ENCODE measurements around the gene HOXD3. TPM values are rescaled to one million over a fixed set of nuclear protein-coding genes. Genes with fewer than 3 reads are reported as not detected.

The HOXD3 gene
- total RNA-seq, 6 donors from 2014 or later: 0.49 to 0.57 (median 0.49) TPM; not detected in 3

DNA sequence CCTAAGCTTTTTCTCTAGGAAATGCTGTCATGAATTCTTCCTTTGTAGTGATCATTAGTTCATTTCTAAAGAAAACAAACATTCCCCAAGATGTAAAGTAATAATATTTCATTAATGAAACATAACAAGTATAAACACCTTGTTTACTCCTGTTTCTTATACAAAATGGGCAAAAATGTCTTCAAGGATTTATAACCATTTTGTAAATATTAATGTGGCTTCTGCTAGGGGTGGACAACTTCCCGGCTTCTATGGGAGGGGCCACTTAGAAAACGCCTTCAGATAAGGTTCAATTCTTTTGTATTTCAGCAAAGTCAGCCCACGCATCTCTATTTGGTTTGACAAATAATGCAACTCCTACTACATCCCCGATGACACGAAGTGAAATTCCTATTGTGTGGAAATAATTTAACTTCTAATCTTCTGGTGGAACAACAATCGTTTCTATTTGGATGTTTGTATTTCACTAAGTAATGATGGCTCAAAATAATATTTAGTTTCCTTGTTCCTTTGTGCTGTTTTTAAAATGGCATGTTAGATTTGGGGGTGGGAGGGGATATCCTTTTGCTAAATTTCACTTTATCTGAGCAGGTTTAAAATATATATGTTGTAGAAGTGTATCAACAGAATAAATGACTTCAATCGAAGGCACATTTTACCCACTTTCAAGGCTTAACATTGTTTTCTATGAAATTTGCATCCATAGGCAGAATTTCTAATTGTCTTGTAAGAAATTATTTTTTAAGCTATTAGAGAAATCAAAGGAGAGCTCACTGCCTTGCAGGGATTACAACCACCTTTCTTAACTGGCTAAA, 16.7 kb downstream of the HOXD3 start:
- no peaks in the 10 kb centered on the region for H3K9me3 ChIP-seq
- DNase-seq (no peak), ATAC-seq (ENCODE audit: low FRiP score in 2 of 2) (no peak)
- no peaks in the 10 kb centered on the region for H3K36me3 ChIP-seq
- peaks cover 0 to 39% (median 18%) of the 10 kb centered on the region in 4 donors for H3K27me3 ChIP-seq
- TF ChIP-seq POLR2A (IDR thresholded peaks at IDR 0.05) (no peak), EP300 (IDR thresholded peaks at IDR 0.05) (no peak), POLR2AphosphoS5 (IDR thresholded peaks at IDR 0.05) (no peak)
- TF ChIP-seq, protein P1, sequence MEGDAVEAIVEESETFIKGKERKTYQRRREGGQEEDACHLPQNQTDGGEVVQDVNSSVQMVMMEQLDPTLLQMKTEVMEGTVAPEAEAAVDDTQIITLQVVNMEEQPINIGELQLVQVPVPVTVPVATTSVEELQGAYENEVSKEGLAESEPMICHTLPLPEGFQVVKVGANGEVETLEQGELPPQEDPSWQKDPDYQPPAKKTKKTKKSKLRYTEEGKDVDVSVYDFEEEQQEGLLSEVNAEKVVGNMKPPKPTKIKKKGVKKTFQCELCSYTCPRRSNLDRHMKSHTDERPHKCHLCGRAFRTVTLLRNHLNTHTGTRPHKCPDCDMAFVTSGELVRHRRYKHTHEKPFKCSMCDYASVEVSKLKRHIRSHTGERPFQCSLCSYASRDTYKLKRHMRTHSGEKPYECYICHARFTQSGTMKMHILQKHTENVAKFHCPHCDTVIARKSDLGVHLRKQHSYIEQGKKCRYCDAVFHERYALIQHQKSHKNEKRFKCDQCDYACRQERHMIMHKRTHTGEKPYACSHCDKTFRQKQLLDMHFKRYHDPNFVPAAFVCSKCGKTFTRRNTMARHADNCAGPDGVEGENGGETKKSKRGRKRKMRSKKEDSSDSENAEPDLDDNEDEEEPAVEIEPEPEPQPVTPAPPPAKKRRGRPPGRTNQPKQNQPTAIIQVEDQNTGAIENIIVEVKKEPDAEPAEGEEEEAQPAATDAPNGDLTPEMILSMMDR (IDR thresholded peaks at IDR 0.05): no peak
- peaks cover 3 to 25% (median 14%) of the 10 kb centered on the region in 4 donors for H3K4me1 ChIP-seq
- WGBS, 2 donors: 30% methylated on average over 7 of the region's 7 CpGs
- no peak overlapping the region for H3K4me3 ChIP-seq
- no peak overlapping the region for H3K27ac ChIP-seq

DNA sequence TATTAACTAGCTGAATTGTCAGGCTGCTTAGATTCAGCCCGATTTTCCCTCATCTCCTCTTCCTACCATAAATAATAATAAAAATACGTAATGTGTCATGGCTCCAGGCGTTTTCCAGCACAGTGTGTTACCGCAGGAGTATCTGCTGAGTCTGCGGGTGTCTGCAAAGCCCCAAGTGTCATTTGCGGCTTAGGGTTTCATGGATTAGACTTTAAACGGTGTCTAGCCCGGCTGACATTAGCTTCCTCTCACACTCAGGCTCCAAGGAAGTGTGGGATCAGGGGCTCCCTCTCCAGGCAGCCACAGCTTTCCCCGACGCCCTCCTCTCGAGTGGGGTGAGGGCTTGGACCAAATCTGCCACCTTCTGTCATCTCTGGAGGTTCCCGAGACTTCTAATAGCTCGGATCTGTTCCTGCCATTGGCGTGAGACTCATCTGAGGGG, 17.3 kb downstream of the HOXD3 start:
- TF ChIP-seq, protein P1 (IDR thresholded peaks at IDR 0.05): no peak
- TF ChIP-seq EP300 (IDR thresholded peaks at IDR 0.05) (no peak), POLR2AphosphoS5 (IDR thresholded peaks at IDR 0.05) (no peak), POLR2A (IDR thresholded peaks at IDR 0.05) (no peak)
- ATAC-seq (ENCODE audit: low FRiP score in 2 of 2) (no peak), DNase-seq (no peak)
- Histone ChIP-seq H3K9me3 (no peaks in the 10 kb centered on the region), H3K36me3 (no peaks in the 10 kb centered on the region), H3K4me3 (no peak overlapping the region), H3K27ac (no peak overlapping the region), H3K4me1 (peaks cover 3 to 25% (median 14%) of the 10 kb centered on the region in 4 donors), H3K27me3 (peaks cover 0 to 39% (median 18%) of the 10 kb centered on the region in 4 donors)
- 23 to 33% methylated on average over 10 to 14 of the region's 14 CpGs for WGBS, 2 donors

DNA sequence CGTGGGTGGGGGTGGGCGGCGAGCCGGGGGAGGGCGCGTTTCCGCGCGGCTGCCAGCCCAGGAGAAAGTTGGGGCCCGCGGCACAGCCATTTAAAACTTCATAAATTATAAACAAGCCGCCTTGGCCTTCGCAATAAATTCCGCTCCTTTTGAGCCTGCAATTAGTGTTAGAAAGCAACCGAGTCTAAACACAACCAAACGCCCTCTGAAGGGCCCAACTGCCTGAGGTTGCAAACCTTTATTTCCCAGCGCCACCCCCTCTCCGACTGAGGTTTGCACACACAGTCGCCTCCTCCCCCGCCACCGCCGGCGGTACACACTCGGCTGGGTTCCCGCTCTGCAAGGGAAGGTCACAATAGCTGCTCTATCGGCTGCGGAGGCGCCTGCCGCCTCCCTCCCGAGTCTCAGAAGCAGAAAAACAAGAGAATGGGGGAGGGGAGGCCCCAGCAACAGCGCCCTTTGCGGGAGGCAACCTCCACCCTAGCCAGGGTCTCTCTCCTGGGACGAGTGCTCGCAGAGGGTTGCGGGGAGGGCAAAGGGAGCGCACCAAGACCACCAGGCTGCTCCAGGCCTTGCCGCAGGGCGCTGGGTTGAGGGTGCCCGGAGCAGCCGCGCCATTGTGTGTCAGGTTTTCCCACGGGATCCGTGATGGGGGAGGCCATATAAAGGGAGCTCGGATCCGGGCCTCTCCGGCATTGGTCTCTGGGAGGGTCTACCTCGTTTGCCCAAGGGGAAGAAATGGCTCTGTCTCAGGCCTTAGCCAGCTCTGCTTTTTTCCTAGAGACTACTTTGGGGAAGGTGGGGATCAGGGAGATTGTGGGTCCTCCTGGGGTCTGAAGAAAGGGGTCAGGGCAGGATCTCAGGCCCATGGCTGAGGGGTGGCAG, 18.0 kb downstream of the HOXD3 start:
- Histone ChIP-seq H3K4me1 (peaks cover 3 to 25% (median 14%) of the 10 kb centered on the region in 4 donors), H3K36me3 (no peaks in the 10 kb centered on the region), H3K27me3 (peaks cover 0 to 39% (median 18%) of the 10 kb centered on the region in 4 donors), H3K9me3 (no peaks in the 10 kb centered on the region), H3K27ac (no peak overlapping the region), H3K4me3 (no peak overlapping the region)
- 33 to 39% methylated on average over 35 to 47 of the region's 47 CpGs for WGBS, 2 donors
- DNase-seq: no peak
- ATAC-seq (ENCODE audit: low FRiP score in 2 of 2): no peak
- TF ChIP-seq, protein P1 (IDR thresholded peaks at IDR 0.05): no peak
- no peak for TF ChIP-seq POLR2AphosphoS5 (IDR thresholded peaks at IDR 0.05)
- no peak for TF ChIP-seq POLR2A (IDR thresholded peaks at IDR 0.05)
- TF ChIP-seq EP300 (IDR thresholded peaks at IDR 0.05): no peak

DNA sequence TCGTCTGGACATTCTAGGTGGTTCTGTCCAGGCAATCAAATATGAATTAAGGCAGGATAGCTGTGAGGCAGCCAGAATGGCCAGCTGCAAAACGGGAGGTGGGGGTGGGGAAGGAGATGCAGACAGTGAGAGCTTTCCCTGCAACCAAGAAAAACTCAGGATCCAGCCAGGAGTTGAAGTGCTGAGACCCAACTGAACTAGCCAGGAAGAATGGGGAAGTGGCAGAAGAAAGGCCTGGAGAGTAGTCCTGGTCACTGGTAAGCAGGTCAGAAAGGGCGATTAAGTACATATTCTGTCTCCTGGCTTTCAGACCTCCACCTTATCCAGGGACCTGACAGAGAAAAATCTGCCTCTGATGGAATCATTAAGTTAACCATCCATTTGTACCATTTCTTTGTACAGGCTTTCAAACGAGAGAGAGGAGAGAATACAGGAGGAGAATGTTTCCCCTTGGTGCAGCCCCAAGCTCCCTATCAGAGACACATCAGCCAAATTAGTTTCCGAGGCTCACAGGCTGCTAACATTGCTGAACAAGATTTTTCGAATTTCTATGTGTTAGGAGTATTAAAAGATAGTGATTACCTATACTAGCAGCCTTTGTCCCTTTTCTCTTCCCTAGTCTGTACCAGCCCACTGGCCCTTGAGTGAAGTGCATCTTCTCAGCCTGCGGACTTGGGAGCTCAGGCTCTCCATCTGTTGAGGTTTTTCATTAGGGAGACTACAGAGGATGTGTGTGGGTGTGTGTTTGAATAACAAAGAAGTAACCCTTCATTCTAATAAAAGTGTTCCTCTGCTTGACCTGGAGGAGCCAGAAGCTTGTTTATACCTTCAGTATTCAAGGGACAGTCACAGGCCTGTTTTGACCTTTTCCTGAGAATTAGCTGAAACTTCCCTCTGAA, 18.9 kb downstream of the HOXD3 start:
- no peak overlapping the region for H3K27ac ChIP-seq
- WGBS, 2 donors: 71 to 73% methylated on average over 7 of the region's 7 CpGs

More for the DNA sequence above, 18.9 kb downstream of the HOXD3 start:
- Histone ChIP-seq H3K27me3 (peaks cover 0 to 35% (median 17%) of the 10 kb centered on the region in 4 donors), H3K36me3 (no peaks in the 10 kb centered on the region), H3K4me3 (no peak overlapping the region), H3K4me1 (peaks cover 3 to 25% (median 14%) of the 10 kb centered on the region in 4 donors), H3K9me3 (no peaks in the 10 kb centered on the region)
- TF ChIP-seq POLR2A (IDR thresholded peaks at IDR 0.05) (no peak), POLR2AphosphoS5 (IDR thresholded peaks at IDR 0.05) (no peak), EP300 (IDR thresholded peaks at IDR 0.05) (no peak)
- TF ChIP-seq, protein P1 (IDR thresholded peaks at IDR 0.05): no peak
- DNase-seq (no peak), ATAC-seq (ENCODE audit: low FRiP score in 2 of 2) (no peak)

Data from upper lobe of left lung (tissue), 6 donors.